HG03060 (cell line): ENCODE data around the gene SLC7A5.
"Not testable (repeated sequence)": the region's sequence is repeated elsewhere in the genome, so short reads cannot be mapped to it uniquely, and the experiment has no call there.

Experiments
- ATAC-seq: cut with Tn5 transposase; IDR thresholded peaks from one replicate; pipeline ENCODE4 v1.9.1; 2021; ENCODE audit warnings: low read depth, moderate number of reproducible peaks; ENCODE audit not compliant: unreplicated experiment

The SLC7A5 gene

DNA sequence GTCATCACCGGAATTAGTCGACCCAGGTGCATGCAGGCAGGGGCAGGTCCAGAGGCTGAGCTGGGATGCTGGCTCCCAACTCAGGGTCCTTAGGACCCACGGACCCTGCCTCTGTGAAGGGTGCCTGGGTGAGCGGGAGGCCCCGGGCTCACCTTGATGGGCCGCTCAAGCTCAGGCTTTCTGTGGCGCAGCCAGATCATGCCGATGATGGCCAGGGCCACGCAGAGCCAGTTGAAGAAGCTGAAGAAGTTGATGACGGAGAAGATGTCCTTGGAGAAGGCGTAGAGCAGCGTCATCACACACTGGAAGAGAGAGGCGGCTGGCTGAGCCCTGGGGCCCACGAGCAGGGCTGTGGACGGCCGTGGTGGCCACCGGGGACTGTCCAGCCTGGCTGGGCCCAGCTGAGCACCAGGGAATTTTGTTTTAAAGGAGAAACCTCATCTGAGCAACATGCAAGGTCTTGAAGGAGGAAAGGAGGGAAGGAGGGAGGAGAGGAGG, 32.9 kb downstream of the SLC7A5 start:
- ATAC-seq, result no peak

DNA sequence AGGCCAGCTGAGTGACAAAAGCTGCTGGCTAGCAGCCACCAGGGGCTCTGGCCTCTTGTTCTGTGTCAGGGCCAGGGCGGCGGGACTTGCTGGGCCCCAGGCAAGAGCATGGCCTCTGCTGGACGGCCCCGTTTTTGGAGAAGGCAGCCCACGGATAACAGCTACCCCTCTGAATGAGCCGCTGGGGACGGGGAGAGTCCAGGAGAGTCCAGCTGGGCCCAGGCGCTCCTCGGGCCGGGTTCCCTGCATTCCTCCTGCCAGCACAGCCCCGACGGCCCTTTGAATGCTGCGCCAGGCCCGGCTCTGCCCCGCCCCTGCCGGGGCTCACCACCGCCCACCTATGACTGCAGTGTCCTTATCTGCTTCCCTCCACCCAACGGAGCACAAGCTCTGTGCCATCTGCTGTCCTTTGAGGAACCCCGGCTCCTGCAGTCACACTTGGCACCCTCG, 33.4 kb downstream of the SLC7A5 start:
- ATAC-seq, result no peak

- no peak for ATAC-seq
Measured at GRCh38 chr16:87834668-87835473, 34.4 kb downstream of the SLC7A5 start.

GRCh38 chr16:87834005-87834667, 35.2 kb downstream of the SLC7A5 start:
- no peak for ATAC-seq

DNA sequence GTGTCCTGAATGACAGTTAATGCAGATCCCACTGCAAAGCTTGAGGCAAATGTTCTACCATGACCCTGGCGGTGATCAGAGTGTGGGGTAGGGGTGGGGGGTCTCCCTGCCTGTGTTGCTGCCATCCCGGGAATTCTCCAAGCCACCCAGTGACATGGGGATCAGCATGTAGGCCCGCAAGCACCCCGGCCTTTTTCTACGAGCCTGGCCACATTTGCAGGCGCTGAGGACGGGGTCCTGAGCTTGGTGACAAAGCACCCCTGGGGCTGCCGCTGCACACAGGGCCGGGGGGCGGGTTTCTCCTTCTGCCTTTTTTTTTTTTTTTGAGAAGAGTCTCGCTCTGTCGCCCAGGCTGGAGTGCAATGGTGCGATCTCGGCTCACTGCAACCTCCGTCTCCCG, 35.8 kb downstream of the SLC7A5 start:
- no peak for ATAC-seq

DNA sequence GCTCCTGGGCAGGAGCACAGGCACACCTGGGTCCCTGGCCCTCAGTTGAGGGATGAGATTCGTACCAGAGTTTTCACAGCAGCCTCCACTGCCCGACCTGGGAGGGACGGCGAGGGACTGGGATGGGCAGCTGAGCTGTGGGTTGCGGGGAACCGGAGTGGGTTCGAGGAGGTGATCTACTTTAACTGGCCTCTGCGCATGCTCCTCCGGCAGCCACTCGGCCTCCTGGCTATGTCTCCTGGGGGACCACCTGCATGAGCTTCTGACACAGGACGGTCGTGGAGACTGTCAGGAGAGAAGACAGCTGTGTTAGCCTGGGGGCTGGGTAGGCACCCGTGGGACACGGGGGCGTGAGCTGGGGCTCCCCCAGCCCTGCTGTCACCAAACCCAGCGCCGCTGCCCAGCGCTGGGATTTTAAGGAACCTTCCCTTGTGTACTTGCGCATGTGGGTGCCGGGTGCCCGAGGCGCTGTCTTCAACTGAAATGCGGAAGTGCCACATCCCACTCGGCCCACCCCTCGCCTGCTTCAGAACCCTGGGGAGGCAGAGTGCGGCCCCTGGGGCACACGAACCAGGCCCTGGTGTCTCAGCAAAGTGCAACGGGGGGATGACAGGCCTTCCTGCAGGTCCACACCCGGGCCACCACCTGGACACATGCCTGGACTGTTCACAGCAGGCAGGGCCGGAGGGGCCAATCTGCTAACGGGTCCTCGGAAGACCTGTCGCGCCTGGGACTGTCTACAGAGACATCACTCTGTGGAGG, 36.4 kb downstream of the SLC7A5 start:
- no peak for ATAC-seq

DNA sequence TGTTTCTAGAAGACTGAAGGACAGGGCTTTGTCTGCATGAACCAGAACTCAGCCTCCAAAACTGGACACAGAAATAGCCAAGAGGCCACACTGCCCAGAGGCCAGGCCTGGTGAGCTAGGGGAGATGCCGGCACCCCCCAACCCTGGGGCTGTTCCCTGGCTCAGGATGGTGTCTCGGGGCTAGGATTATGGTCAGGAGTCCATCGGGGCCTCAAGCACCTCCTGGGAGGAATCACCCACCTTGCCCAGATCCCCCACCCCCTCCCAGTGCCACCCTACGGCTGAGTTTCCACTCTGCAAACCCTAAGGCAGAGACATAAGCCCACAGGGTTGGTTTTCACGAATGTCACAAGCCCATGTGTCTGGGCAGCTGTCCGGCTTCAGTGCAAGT, 37.2 kb downstream of the SLC7A5 start:
- no peak for ATAC-seq

DNA sequence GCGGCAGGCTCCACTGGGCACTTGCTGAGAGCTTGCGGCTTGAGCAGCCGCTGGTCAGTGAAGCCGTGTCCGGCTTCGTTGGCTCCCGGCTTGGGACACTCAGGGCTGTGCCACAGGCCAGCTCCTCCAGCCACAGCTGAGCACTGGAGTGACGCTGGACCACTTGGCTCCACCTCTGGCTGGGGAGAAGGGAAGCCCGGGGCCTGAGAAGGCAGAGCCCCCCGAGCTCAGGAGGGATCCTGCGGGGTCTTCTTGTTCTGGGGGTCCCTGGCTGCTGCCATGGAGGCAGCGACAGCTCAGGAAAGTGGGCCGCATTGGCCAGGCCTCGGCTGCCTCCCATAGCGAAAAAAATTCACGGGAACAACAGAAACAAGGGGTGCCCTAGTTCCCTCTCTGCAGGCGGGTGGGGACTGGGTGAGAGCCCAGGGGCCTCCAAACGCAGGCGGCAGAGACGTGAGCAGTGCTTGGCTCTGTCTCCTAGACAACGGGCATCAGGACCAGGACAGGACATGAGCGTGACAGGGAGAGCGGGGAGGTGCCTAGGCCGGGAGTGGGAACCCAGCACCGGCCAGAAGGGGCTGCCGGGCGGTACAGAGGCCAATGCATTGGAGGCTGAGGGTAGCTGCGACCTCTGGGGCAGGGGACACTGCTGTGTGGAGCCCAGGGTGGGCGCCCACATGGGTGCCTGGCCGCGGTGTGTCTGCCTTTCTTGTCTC, 37.7 kb downstream of the SLC7A5 start:
- no peak for ATAC-seq

- ATAC-seq, result no peak
Measured at GRCh38 chr16:87830673-87831420, 38.5 kb downstream of the SLC7A5 start.

DNA sequence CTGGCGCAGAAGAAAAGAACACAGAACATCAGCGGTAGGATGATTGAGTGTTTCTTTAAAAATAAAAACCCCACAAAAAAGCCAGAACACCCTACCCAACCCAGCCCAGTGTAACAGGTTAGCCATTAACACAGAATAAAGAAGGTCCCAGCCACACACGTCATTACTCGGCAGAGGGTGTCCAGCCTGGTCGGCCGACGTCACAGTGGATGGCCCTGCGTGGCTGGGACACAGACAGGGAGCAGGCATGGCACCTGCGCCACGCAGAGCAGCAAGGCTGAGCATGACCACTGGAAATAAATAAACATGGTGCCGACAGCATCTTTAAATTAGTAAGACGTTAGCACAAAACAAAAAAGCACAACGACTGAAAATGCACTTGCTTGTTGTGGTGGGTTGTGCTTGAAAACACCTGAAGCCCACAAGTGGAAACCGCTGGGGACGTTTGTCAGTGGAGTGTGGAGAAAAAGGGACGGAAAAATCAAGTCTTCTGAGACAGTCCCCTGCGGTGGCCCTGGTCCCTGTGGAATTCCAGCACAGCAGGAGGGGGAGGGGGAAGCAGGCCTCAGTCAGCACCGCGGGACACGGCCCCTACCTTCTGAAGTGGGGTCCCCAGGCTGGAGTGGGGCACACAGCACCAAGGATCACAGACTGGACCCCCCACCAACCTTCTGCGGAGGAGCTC, 39.2 kb downstream of the SLC7A5 start:
- no peak for ATAC-seq

- no peak for ATAC-seq
Measured at GRCh38 chr16:87829622-87829980, 39.7 kb downstream of the SLC7A5 start.

DNA sequence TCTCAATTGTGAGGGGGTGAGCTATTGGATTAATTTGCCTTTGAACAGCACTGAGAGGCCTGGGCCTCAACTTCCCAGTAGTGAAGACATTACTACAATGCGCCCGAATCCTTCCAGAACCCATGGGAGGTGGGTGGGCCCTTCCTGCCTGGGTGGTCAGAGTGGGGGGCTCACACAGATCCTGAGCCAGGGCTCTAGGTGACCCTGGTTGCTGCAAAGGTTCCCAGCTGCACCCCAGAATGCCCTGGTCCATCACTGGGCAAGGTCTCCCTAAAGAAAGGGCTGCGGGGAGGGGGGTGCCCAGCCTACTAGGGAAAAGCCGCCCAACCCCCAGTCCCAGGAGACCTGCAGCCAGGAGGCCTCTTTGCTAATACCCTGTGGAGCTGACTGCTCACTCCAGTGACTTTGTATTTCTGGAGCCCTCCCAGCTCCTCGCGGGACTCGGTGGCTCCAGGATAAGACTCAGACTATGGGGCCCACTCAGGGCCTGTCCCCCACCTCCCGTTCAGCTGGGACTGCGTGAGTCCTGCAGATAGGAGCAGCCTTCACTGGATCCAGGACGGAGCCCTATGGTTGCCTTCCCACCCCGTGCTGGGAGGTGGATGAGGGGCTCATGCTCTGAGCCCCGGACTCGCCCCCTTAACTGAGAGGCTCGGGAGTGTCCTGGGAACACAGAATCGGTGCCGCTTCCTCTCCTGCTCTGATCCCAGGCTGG, 40.2 kb downstream of the SLC7A5 start:
- no peak for ATAC-seq

DNA sequence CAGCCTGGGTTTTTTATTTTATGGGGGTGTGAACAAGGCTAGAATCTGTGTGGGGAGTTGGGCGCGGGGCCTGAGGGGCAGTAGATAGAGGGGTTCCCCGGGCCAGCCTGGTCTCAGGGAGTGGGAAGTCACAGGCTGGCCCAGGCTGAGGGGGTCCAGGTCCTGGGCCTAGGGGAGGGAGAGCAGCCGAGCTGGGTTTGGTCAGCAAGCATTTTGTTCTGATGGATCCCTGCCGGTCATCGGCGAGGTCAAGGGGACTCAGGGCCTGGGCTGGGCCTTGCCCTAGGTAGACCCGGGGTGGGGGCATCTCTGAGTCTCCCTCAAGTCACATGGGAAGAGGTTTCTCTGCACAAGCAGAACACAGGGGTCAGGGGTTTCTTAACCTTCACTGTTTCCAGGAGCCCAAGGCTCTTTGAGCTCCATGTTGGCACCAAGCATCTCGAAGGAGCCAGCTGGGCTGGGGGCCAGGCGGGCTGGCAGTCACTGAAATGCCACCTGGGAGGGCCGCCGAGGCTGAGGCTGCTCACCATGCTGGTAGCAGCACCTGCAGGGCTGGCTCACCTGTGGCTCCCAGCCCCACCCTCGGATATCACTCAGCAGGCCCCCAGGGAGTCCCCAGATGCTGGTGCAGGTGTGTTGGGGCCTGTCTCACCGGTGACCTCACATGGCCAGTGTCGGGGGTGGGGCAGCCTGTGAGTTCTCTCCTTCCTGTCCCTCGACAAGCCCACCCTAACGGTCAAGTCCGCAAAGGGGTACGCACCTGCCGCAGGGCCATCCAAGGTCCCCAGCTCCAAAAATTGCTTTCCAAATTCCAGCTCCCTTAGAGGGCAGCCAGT, 41.0 kb downstream of the SLC7A5 start:
- ATAC-seq, result no peak

DNA sequence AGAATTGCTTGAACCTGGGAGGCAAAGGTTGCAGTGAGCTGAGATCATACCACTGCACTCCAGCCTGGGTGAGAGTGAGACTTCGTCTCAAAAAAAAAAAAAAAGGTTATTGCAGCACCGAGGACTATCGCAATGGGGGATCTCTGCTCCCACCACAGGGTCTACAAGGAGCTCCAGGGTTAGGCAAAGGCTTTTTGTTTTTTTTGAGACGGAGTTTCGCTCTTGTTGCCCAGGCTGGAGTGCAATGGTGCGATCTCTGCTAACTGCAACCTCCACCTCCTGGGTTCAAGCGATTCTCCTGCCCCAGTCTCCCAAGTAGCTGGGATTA, 41.8 kb downstream of the SLC7A5 start:
- ATAC-seq, result not testable (repeated sequence)

- no peak for ATAC-seq
Measured at GRCh38 chr16:87826798-87827587, 42.3 kb downstream of the SLC7A5 start.

DNA sequence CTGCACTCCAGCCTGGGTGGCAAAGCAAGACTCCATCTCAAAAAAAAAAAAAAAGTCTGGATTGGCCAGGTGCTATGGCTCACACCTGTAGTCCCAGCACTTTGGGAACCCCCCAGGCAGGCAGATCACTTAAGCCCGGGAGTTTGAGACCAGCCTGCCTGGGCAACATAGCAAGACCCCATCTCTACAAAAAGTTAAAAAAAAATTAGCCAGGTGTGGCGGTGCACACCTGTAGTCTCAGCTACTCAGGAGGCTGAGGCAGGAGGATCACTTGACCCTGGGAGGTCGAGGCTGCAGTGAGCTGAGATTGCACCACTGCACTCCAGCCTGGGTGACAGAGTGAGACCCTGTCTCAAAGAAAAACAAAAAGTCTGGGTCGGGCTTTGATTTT, 42.9 kb downstream of the SLC7A5 start:
- not testable (repeated sequence) for ATAC-seq

- not testable (repeated sequence) for ATAC-seq
Measured at GRCh38 chr16:87825842-87826120, 43.5 kb downstream of the SLC7A5 start.
